GM20431 (cell line): ENCODE results near the gene TSPOAP1.

Experiments
- in situ Hi-C: fragments of 300-500 bp; cut with MseI, MboI; formaldehyde crosslinking; loops from one replicate; pipeline ENCODE4 v1.15.0; 2020; ENCODE audit warnings: low sequenced_read_pairs; ENCODE audit not compliant: unreplicated experiment

TSPOAP1 gene

GRCh38 chr17:58331815-58332777, 3.5 kb upstream of the TSPOAP1 start:
- in situ Hi-C loops: no loop called here

- in situ Hi-C loops: no loop called here
Observed at GRCh38 chr17:58330997-58331814, 2.6 kb upstream of the TSPOAP1 start.

- in situ Hi-C loops: no loop called here
Observed at GRCh38 chr17:58330538-58330996, 2.0 kb upstream of the TSPOAP1 start.

- in situ Hi-C loops: no loop called here
Observed at GRCh38 chr17:58329810-58330537, 1.4 kb upstream of the TSPOAP1 start.

GRCh38 chr17:58329035-58329809, 627 bp upstream of the TSPOAP1 start:
- in situ Hi-C loops: no loop called here

GRCh38 chr17:58327363-58328194, 1.0 kb downstream of the TSPOAP1 start:
- in situ Hi-C loops: no loop called here

- in situ Hi-C loops: no loop called here
Observed at GRCh38 chr17:58326609-58327362, 1.8 kb downstream of the TSPOAP1 start.

GRCh38 chr17:58325976-58326468, 2.6 kb downstream of the TSPOAP1 start:
- in situ Hi-C loops: no loop called here

- in situ Hi-C loops: no loop called here
Observed at GRCh38 chr17:58325289-58325726, 3.3 kb downstream of the TSPOAP1 start.

GRCh38 chr17:58324409-58325288, 3.9 kb downstream of the TSPOAP1 start:
- in situ Hi-C loops: no loop called here

- in situ Hi-C loops: no loop called here
Observed at GRCh38 chr17:58324056-58324408, 4.6 kb downstream of the TSPOAP1 start.

- in situ Hi-C loops: no loop called here
Observed at GRCh38 chr17:58323366-58324055, 5.1 kb downstream of the TSPOAP1 start.

GRCh38 chr17:58322581-58323185, 5.9 kb downstream of the TSPOAP1 start:
- in situ Hi-C loops: no loop called here

GRCh38 chr17:58321571-58322525, 6.7 kb downstream of the TSPOAP1 start:
- in situ Hi-C loops: no loop called here
